Measurements from ENCODE around the gene PARP1.
"Not testable (repeated sequence)": the region's sequence is repeated elsewhere in the genome, so short reads cannot be mapped to it uniquely, and the experiment has no call there.

The PARP1 gene

GRCh38 chr1:226407497-226408284, at the start of gene PARP1:
Gene PARP1 (minus strand): TSS chr1:226408093. CDS start chr1:226407929, 164 bp downstream.
- DNase-seq: peak; percentile 84

- DNase-seq: no peak
These were observed 49.4 kb upstream of the PARP1 start for GRCh38 chr1:226457307-226457712.

GRCh38 chr1:226455843-226456242, 48.0 kb upstream of the PARP1 start:
- no peak for DNase-seq

- no peak for DNase-seq
These were observed 46.5 kb upstream of the PARP1 start for GRCh38 chr1:226454349-226454748.

GRCh38 chr1:226453015-226453704, 45.3 kb upstream of the PARP1 start:
- DNase-seq: no peak

- DNase-seq: no peak
These were observed 42.8 kb upstream of the PARP1 start for GRCh38 chr1:226450688-226451087.

- no peak for DNase-seq
These were observed 41.9 kb upstream of the PARP1 start for GRCh38 chr1:226449823-226450222.

- DNase-seq: no peak
These were observed 40.2 kb upstream of the PARP1 start for GRCh38 chr1:226447932-226448665.

- DNase-seq: no peak
These were observed 38.2 kb upstream of the PARP1 start for GRCh38 chr1:226446094-226446493.

GRCh38 chr1:226444901-226445300, 37.0 kb upstream of the PARP1 start:
- no peak for DNase-seq

GRCh38 chr1:226443439-226443838, 35.5 kb upstream of the PARP1 start:
- DNase-seq: no peak

- DNase-seq: no peak
These were observed 35.1 kb upstream of the PARP1 start for GRCh38 chr1:226443033-226443432.

GRCh38 chr1:226441629-226442028, 33.7 kb upstream of the PARP1 start:
- no peak for DNase-seq

GRCh38 chr1:226440512-226440911, 32.6 kb upstream of the PARP1 start:
- DNase-seq: no peak

GRCh38 chr1:226438007-226438406, 30.1 kb upstream of the PARP1 start:
- no peak for DNase-seq

GRCh38 chr1:226436855-226437491, 29.1 kb upstream of the PARP1 start:
- DNase-seq: peak; percentile 67

- DNase-seq: no peak
These were observed 28.6 kb upstream of the PARP1 start for GRCh38 chr1:226436472-226436854.

GRCh38 chr1:226433341-226433720, 25.4 kb upstream of the PARP1 start:
- no peak for DNase-seq

GRCh38 chr1:226432586-226433340, 24.9 kb upstream of the PARP1 start:
- DNase-seq: no peak

- DNase-seq: not testable (repeated sequence)
These were observed 24.0 kb upstream of the PARP1 start for GRCh38 chr1:226431898-226432297.

- DNase-seq: no peak
These were observed 22.2 kb upstream of the PARP1 start for GRCh38 chr1:226429858-226430715.

All from NCI-H510A (cell line).